Stimulated activated CD8-positive, alpha-beta memory T cell treated with anti-CD3 and anti-CD28 coated beads, Interleukin-12 subunit alpha, Interleukin-12 subunit beta, amount 100 ng/mL, for 1 hour (primary cell): Measurements from ENCODE around the gene NAP1L4.

Experiments
- DNase-seq: peaks from one replicate; pipeline ENCODE4 v3.0.0-alpha.2; 2020; ENCODE audit warnings: low read depth

The NAP1L4 gene

DNA sequence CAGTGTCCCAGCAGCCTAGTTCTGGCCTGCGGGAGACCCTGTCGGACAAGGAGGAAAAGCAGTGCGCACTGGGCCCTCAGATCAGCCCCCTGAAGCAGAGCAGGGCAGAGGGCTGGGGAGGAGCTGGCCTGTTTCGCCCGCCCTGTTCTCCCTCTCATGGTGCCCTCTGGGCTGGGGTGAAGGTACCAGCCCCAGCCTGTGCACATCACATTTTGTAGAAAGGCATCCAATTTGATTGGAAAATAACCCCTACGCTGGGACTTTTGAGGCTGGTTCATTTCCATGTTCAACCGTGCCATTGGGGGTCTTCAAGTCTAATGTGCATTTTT, 832 bp upstream of the NAP1L4 start:
- DNase-seq: no peak

DNA sequence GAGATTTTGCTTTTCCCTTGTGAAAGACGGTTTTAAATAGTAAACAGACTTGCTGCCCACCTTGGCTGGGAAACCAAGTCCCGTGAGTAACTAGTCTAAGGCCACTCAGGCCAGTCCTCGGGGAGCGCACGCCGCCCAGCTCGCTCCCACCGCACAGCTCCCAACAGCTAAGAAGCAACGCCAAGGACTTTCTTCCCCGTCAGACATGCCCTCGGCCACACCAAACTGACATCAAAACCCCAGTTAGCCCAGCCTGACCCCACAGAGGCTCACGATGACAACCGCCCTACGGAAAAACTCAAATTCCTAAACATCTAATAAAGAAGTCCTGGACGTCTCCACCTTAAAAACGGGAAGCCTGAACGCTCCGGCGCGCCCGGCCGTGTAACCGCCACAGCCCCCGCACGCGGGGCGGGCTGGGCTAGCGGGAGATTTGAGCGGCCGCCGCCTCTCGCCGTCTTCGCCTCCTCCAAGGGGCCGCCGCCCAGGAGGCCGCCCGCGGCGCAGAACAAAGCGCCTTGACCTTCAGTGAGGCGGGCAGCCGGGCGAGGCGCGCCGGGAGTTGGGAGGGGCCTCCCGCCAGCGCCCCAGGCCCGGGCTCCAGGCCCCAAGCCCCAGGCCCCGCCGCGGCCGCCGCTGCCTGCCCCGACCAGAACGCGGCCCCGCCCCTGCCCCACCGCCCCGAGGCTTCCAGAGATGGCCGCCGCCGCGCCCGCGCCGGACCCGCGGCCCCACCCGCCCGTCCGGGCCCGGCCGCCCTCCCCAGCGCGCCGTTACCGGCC, 486 bp downstream of the NAP1L4 start:
- DNase-seq: no peak

DNA sequence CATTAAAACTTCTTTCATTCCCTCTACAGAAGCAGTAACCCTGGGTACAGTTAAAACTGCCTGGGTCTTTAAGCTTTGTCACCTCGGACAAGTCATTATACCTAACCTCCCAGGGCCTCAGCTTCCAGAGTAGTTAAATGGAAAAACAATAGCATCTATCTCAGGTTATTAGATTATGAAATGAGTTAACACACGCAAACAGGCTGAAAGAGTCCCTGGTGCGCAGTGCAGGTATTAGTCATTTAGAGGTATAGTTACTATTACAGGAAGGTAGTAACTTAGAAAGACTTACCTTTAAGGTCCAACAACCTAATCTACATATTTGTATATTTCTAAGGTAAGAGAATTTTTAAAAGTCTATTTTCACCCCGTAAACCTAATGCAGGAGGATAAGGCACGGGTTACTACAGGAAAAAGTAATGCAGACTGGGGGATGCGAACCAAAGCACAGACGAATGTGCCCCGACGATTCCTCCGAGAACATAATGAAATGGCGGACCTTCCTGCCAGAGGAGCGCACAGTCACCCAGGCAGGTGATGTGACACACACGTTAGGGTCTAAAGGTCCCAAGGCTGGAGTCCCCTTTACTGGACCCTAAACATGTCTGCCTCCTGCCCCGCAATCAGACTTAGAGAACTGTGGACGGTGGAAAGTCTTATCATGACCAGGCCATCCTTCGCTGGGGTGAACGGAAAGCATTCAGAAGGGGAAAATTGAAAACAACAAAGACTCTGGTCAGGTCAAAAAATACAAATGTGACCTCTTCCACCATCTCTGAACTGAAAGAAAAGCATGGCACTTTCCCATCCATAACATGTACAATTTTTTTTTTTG, 1.3 kb downstream of the NAP1L4 start:
- DNase-seq: no peak

DNA sequence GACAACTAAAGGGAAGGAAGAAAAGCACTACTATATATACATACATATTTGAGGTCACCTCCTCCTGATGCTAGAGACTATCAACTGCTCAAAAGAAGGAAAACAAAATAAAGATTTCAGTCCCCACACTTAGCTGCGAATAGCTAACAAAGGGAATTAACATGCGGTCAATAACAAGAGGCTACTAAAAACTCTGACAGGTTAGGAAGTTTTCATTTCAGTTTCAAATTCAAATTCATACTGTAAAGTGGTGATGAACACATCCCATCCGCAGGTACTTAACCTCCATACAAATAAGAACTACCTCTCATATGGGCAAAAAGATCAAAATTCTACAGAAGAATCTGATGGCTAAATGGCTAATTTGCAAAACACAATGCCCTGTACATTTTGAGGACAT, 2.6 kb downstream of the NAP1L4 start:
- no peak for DNase-seq

DNA sequence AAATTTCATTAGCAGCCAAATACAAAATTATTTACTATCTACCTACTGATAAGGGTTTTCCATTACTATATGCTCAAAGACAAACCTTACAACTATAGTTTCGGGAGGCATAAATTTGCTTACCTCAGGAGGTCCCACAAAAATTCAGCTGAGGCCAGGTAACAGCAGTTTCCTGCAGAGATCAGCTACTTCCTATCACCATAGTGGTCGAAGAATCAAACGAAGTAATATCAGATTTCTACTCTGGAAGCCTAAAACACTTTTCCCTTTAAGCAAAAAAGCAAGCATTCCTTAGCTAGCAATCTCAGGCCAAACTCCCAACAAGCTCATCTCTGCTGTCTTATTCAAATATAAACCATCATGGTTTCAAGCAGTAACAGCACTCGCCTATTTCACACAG, 3.1 kb downstream of the NAP1L4 start:
- DNase-seq: no peak

DNA sequence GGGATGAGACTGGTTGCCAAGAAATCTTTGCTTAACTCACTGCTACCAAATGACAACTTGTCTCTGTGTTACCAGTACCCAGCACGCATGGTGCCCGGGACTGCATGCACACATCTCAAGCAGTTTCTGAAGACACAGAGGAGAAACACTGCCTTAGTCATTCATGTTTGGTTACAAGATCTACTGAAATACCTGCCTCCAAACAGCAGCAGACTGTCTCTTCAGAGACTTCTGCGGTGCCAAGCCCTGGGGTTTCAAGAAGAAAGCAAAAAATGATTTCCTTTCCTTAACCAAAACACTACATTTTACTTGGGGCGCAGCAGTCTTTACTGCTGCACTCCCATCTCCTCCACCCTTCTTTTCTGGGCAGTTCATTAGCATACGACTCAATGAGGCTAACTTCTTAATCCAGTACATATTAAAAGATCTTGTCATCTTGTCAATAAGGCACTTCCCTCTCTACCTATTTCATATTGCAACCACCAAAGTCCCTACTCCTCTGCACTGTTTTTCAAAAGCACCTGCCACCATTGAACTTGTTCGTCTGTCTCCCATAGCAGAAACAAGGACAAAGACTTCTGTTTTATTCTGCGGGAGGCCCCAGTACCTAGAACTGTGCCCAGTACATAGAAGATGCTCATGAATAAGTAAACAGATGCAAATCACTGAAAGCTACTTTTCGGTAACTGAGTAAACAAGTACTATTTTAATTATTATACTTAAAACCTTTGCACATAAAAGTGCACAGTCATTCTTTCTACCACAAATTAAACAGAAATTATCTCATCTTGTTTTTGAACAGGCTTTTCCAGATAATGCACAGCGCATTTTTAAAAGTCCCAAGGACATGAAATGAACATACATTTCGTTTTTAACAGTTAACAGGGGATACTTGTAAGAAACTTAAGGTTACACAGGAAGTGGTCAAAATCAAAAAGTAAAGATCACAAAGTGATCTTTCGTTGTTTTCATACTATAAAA, 4.0 kb downstream of the NAP1L4 start:
- DNase-seq: no peak

DNA sequence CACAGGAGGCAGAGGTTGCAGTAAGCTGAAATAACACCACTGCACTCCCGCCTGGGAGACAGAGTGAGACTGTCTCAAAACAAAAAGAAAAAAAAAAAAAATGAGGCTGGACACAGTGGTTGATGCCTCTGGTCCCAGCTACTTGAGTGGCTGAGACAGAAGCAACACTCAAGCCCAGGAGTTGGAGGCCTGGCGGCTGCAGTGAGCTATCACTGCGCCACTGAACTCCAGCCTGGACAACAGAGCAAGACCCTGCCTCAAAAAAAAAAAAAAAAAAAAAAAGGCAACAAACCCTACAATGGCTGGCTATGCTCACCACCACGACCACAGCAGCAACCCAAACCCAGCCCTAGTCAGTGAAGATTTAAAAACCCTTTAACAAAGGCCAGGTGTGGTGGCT, 8.2 kb downstream of the NAP1L4 start:
- no peak for DNase-seq

DNA sequence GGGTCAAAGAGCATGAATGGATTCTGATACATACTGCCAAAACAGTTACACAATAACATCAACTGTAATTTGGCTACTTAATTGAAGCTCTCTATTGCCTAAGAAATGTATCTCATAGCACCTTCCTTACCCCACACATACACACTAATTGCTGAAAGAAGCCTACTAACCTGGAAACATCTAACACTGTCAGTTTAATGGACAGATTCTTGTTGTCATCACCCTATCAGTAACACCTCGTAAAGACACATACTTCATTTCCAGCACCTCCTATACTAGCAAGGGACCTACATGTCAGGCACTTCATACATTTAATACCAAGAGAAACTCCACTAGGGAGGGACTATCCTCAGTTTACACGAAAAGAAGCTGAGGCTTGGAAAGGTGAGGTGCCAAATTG, 9.9 kb downstream of the NAP1L4 start:
- DNase-seq: no peak

DNA sequence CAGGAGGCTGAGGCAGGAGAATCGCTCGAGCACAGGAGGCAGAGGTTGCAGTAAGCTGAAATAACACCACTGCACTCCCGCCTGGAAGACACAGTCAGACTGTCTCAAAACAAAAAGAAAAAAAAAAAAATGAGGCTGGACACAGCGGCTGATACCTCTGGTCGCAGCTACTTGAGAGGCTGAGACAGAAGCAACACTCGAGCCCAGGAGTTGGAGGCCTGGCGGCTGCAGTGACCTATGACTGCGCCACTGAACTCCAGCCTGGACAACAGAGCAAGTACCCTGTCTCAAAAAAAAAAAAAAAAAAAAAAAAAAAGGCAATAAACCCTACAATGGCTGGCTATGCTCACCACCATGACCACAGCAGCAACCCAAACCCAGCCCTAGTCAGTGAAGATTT, 11.0 kb downstream of the NAP1L4 start:
- DNase-seq: no peak

DNA sequence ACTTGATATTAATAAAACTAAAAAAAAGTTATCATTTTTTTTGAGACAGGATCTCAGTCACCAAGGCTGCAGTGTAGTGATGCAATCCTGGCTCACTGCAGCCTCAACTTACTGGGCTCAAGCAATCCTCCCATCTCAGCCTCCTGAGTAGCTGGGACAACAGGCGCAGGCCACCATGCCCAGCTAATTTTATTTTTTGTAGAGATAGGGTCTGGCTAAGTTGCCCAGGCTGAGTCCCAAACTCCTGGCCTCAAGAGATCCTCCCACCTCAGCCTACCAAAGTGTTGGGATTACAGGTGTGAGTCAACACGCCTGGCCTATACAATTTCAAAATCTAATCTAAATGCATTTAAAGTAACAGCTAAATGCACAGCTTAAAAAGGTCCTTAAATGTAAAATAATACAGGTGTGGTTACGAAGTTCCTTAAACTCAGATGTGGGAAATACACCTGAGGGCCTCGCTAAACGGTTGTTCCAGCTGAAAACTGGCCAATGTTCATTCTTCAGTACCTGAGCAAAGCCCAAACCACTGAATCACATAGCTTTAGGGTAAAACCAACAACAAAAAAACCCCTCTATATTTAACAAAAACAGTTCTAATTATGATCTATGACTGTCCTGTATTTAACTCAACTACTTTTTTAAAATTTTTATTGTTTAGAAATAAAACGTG, 11.8 kb downstream of the NAP1L4 start:
- no peak for DNase-seq

DNA sequence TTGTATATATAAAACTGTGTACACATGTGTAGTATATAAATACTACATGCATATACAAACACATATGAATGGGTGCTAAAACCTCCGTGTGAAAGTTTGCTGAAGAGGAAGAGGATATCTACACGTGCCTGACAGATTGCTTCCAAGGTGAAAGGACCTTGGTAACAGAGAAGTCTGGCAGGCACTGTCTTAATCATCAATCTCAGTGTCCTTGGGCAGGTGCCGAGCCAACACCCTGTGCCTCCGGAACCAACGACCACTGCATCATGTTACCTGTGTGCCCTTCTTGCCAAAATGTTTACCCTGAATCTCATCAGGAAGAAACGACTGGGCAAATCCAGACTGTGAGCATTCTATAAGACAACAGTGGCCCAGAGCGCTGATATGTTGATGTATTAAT, 15.0 kb downstream of the NAP1L4 start:
- DNase-seq: no peak

DNA sequence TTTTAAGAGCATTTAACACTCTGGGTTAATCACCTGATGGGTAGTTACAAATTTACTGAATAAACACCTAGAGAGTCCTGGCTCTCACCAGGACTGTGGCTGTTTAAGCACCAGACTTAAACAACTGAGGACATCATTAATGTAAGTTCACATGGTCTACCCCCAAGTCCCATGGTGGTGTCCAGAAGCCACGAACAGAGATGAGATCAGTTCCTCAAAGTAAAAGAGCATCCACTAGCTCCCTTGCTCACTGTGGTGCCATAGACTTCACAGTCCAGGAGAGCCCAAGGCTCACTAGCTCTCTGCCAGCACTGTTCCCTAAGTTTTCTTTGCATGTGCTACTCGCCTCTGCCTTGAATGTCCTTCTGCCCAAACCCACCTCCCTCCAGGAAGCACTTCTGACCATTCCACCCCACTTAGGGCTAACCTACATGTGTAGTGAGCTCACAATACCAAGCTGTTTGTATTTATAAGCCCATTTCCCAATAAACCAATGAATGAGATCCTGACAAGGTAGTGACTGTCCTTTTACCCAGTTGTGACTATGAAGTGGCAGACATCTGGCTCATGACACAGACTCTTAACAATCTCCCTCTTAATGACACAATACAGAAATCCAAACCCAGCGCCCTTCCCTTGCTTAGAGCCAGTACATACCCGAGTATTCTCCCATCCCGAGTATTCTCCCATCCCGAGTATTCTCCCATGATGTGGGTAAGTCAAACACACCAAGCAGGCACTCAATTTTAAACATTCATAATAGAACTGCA, 15.7 kb downstream of the NAP1L4 start:
- DNase-seq: no peak

DNA sequence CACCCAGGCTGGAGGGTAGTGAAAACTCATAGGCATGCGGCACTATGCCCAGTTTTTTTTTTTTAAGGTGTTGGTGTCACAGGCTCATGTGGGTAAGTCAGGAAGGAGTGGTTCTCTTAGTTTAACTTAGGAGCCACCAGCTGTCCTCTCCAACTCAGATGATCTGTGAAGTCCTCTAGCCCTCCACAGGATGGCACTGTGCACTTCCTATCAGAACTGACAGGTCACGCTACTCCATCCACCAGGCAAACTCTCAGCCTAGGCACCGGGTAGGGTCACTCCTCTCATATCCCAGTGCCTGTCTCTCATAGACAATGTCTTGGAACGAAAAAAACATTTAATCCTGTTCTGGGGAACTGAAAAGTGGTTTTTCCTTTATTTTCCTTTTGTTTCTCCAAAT, 16.5 kb downstream of the NAP1L4 start:
- DNase-seq: peak; percentile 20

DNA sequence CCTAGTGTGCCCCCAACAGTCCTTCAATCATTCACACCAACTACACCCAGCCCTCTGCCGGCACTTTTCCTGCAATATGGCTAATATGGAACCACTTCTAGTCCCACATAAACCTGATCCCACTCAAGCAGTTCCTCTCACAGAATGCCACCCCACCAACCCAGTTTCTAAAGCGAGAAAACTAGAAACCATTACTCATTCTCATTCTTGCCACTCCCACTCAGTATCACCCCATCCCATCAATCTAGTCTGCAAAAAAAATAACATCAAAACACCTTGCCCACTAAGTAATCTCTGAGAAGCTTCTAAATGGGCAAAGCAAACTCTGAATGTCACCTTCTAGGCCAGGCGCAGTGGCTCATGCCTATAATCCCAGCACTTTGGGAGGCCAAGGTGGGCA, 17.9 kb downstream of the NAP1L4 start:
- no peak for DNase-seq

DNA sequence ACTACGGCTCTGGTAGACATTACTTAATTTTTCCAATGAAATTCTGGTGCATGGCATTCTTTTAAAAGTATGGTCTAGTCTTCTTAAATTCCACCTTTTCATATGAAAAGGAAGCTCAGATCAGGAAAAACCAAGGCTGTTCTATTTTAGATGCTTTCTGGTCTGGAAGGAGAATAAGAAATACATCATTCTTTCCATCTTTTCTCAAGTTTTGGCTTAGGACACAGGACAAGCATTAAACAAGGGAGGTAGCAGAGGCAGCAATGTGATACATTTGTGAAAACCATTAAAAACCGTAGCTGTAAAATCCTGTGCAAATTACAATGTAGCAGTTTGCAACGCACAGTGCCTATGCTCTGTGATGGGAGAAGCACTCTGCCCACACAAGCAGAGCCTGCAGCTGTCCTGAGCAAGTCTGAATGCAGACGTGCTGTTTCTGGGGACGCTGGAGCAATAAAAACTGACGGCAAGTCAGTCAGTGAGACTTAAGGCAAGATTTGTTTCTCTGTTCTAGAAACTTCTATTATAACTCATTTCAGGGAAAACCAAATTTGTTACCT, 23.7 kb downstream of the NAP1L4 start:
- DNase-seq: no peak

DNA sequence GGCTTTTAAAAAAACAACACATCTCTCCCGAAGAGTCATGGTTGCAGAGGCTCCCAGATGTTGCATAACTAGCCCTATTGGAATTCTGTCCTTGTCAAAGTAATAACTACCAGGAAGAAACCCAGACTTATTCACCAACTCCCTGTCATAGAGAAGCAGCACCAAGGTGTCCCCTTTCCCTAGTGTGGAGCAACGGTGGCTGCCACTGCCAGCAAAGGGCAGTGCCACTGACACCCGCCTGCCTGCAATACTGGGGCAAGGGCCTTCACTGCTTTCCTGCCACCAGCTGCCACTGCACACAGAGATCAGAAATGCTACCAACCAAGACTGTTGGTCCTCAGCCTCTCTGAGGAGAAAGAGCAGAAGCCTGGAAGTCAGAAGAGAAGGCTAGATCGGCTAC, 27.3 kb downstream of the NAP1L4 start:
- no peak for DNase-seq

DNA sequence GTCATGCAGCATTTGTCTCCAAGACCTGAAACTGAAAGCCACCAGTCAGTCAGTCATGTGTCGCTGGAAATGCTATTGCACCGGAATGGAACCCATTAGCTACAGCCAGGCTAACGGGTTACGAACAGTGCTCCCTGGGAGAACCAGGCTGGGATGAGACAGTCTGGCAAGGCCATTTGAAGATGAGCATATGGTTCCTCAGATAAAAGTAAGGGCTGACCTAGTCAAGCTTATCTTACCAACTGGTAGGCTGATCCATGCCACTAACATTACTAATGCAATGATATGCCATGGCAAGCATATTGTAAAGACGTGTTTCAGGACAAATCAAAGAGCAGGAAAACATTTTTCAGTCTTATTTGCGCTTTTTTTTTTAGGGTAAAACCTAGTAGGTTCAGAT, 28.4 kb downstream of the NAP1L4 start:
- DNase-seq: no peak

DNA sequence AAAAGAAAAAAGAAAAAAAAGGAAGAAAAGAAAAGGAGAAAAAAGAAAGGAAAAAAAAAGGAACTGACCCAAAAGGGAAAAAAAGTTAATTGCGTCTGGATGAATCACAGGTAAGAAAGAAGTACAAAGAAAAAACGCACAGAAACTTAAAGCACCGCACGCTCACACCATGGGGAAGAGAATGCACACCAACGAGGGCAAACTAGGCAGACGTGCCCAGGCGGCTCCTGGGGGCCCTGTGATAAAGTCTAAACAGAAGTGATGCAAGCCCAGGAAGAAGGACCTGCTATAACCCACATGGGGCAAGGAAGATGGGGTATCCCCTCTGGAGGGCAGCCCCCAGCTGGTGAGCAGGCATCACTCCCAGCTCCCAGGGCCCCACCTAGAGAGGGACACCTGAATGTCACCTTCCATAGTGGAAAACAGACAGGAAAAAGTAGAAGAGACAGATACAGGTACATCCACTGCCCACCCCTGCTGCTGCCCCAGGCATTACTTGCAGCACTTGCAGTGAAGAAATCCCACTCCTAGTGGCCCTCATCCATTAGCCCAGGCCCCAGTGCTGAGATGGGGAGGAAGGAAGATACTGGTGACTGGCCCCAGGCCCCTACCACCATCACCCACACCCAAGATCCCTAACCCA, 28.9 kb downstream of the NAP1L4 start:
- DNase-seq: no peak

DNA sequence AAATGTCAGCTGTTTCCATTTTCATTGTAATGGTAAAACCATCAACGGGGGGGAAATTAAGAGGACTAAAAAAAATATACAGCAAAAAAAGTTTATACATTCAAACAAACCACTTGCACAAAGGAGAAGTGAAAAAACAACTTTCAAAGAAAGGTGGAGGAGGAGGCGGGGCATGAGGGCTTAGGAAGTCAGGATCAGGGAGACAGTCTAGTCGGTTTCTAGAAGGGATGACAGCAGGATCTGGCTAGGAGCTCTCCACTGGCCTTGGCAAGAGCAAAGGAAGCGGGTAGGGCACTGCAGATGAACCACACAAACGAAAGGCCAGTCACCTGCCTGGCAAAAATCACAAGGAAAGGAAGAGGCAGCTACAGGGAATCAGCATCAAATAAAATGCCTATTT, 31.0 kb downstream of the NAP1L4 start:
- no peak for DNase-seq

DNA sequence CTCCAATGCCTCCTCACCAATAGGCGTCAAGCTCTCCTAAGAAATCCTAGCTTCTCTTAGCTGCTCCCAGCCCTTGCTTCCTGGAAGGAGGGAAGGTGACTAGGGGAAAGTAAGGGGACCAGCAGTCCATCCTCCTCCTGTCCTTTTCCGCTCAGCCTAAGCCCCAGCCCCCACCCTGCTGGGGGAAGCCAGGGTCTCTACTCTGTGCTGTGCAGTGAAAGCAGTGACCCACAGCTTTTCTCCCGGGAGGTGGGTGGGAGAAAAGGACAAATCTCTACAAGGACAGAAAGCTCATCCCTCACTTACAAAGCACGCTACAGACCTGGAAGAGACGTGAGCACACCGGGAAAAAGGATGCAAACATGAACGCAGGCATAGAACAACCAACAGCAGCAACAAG, 32.0 kb downstream of the NAP1L4 start:
- DNase-seq: no peak
